GM19035 (cell line): ENCODE measurements around the gene SPDYE4.

ENCODE experiments used
- ATAC-seq: cut with Tn5 transposase; IDR thresholded peaks from one replicate; pipeline ENCODE4 v1.9.1; 2021; ENCODE audit not compliant: unreplicated experiment

Gene SPDYE4

DNA sequence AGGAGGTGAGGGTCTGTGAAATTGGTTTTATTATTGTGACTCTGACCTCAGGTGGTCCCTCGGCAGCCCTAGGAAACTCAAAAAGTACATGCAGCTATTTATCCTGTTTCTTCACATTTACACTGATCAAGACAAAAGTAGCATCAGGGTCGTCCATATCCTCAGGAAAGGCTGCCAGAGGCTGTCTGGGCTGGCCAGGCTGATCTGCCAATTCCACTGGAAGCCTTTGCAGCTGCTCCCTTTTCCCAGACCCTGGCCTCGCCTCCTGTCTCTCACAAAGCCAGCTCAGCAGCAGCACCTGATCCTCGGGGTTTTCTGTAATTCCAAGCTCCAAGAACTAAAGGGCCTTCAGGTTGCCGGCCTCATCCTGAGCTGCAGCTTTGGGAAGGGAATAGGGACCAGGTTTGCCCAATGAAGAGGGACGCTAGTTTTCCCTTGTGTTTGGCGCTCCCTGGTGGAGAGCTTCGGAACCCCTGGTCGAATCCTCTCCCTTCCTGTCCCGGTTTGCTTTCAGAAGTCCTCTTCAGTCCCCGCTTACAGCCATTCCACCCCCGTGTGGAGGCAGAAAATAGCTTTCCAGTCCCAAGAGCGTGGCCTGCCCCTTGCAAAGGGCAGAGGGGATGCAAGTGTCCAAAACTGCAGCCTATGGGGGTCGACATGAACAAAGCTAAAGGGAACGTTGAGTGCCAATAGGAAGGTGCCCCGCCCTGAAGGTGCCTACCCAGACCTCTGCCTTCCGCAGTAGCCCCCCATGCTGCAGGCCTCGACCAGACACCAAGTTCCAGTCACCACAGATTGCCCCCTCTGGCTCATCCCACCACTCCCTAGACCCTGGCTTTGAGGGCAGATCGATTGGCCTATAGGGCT, 27.4 kb upstream of the SPDYE4 start:
- ATAC-seq: no peak

GRCh38 chr17:8782176-8782575, 23.8 kb upstream of the SPDYE4 start:
- ATAC-seq: no peak

DNA sequence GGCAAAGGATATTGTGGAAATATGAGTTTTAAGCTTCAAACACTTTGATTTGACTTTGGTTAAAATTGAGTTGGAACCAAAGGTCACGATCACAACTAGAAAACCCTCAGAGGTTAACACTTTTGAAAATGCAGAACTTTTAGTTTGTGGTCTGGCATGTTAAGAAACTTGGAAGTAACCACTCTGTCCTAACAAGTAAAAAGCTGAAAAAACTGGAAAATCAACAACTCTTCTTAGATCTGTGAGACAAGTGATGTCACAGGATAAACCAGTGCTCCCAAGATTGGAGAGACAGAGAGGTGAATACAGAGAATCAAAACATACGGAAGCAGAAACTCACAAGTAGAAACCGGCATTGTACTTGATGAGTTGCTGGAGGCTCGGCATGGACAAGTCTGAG, 23.4 kb upstream of the SPDYE4 start:
- no peak for ATAC-seq

DNA sequence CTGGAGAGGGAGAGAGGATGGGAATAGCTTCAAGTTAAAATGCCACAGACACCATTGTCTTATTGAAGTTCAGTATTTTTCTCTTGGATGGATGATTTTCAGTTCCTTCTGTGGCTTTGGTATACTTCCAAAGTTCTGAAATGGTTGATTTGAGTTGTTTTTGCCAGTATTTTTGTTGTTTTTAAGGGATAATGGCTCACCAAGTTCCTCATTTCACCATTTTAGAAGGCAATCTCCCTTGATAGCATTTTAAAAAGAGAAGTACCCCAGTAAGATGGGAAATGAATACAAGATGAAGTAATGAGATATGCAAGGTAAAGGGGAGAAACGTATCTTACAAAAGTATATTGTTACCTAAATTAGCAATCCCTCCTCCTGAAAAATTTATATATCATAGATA, 18.5 kb upstream of the SPDYE4 start:
- ATAC-seq: no peak

- no peak for ATAC-seq
Measured at GRCh38 chr17:8776248-8776647, 17.9 kb upstream of the SPDYE4 start.

GRCh38 chr17:8766731-8767130, 8.4 kb upstream of the SPDYE4 start:
- no peak for ATAC-seq

DNA sequence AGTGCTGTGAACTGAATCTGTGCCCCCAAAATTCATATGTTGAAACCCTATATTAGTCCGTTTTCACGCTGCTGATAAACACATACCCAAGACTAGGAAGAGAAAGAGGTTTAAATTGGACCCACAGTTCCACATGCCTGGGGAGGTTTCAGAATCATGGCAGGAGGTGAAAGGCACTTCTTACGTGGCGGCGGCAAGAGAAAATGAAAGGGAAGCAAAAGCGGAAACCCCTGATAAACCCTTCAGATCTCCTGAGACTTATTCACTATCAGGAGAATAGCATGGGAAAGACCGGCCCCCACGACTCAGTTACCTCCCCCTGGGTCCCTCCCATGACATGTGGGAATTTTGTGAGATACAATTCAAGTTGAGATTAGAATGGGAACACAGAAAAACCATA, 3.7 kb upstream of the SPDYE4 start:
- ATAC-seq: no peak

GRCh38 chr17:8757189-8757588, 1.2 kb downstream of the SPDYE4 start:
- ATAC-seq: no peak

DNA sequence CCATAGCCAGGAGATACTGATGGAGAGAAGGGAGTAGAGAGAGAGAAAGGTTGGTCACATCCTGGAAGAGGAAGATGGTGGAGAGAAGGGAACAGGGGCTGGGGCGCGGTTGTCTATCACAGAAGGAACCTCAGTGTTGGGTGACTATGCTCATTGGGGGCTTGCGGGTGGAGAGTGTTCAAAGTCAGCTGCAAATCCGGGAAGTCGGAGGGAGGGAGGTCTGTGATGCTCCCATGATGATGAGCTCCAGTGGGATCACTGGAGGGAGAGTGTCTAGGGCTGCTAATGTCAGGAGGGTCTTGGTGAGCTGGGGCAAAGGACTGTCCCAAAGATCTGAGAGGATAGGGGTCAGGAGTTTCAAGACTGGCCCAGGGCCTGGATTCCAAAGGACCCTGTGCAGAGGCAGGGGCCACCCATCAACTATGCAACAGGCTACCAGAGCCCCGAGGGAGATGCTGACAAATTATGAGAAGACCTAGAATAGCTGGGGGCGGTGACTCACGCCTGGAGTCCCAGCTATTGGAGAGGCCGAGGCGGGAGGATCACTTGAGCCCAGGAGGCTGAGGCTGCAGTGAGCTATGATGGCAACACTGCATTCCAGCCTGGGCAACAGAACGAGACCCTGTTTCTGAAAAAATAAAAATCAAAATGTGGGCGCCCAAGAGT, 2.6 kb downstream of the SPDYE4 start:
- no peak for ATAC-seq

DNA sequence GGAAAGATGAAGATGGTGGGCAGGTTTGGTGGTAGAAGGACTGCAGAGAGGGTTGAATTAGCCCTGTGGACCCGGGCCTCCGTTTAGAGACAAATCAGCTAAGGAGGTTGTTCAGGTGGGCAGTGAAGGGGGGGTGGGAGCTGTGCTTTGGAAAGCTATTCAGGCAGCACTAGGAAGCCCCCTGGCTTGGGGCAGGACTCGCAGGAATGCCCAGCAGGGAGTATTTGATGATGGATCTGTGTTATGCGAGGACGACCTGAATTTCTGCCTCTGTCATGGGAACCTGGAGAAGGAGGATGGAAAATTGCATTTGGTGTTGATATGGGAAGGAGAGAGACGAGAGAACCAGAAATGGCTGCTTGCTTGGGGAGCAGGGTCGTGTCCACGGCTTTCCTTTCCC, 3.5 kb downstream of the SPDYE4 start:
- no peak for ATAC-seq

DNA sequence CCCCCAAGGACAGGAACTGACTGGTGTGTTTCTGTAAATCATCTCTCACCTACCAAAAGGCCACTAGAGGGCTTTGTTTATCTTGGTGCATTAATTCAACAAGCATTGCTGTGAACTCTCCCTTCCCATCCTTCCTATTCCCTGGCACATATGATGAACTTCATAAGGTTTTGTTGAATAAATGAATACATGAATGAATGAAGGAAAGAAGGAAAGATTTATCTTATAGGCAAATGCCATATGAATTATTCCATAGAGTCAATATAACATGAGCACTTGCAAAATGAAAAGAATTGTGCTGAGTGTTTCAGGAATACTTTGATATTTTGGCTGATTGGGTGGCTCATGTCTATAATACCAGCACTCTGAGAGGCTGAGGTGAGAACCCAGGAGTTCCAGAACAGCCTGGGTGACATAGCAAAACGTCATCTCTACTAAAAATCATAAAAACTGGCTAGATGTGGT, 4.3 kb downstream of the SPDYE4 start:
- no peak for ATAC-seq

DNA sequence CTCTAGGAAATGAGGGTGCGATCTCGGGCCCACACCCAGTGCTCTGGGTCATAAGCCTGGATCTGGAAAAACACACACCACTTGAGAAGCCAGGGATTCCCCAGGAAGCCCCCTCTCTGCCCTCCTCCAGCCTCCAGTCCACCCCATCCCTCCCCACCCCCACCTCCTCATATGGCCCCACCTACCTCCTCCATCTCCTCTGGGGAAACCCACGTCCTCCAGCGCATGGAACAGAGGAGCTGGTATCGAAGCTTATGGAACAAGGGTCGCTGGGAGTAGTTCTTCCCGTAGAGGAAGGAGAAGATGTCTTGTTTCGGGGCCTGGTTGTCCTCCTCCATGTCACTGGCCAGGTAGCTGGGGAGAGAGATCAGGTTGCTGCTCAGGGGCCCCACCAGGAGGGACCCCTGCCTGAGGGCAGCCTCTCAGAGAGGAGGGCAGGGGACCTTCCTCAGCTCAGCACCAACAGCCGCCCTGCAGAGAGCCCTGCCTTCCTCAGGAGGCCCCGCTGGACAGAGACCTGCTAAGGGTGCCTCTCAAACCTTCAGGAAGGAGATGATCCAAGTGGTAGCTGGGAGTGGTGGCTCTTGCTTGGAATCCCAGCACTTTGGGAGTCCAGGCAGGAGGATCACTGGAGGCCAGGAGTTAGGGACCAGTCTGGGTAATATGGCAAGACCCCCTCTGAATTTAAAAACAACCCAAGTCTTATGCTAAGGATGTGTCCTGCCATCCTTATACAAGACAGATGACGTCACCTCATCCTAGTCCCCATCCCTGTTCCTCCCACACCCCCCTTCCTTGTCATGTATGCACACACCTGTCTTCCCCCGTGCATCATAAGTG, 5.0 kb downstream of the SPDYE4 start:
- ATAC-seq: no peak

DNA sequence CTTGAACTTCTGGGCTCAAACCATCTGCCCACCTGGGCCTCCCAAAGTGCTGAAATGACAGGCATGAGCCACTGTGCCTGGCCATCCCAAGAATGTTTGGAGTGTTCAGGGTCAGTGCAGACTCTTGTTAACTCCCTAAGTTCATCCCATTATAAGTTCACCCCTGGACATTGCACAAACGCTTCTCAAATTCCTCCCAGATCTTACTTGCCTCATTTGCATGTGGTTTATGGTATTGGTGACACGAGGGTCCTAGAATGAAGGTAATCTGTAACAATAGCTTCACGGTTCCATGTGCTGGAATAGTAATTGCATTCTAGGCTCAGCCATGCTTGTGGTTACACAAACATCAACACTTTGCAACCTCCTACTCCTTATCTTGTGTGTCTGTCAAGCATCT, 8.7 kb downstream of the SPDYE4 start:
- no peak for ATAC-seq

GRCh38 chr17:8747742-8748141, 10.6 kb downstream of the SPDYE4 start:
- ATAC-seq: no peak

DNA sequence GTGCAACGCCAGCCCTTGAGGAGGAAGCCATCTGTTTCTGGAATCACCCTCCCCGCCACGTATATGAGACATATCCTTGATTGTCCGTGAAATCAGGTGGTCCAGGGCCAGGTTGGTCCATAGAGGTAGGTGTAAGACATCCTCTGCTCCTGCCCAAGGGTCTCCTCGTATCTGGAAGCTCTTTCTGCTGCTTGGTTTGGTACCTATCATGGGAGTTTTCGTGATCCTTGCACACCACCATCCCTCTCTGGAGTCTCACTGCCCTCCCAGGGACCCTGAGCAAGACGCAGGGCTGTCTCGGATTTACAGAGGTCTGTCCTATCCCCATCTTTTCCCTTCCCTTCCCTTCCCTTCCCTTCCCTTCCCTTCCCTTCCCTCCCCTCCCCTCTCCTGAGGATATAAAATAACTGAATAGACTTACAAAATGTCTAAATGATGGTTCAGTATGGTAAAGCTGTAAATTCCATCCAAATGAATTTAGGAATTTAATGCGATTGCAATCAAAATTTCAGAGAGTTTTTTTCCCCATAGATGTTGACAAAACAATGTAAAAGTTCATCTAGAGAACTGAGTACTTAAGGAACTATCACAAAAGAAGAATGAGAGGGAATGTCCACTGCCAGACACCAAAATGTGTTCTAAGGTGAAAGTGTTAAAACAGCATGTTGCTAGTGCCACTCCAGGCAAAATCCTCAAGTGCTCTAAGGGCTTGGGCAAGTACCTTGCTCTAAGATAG, 11.7 kb downstream of the SPDYE4 start:
- ATAC-seq: no peak

- ATAC-seq: peak; percentile 74
Measured at GRCh38 chr17:8745586-8746500, 12.5 kb downstream of the SPDYE4 start.

DNA sequence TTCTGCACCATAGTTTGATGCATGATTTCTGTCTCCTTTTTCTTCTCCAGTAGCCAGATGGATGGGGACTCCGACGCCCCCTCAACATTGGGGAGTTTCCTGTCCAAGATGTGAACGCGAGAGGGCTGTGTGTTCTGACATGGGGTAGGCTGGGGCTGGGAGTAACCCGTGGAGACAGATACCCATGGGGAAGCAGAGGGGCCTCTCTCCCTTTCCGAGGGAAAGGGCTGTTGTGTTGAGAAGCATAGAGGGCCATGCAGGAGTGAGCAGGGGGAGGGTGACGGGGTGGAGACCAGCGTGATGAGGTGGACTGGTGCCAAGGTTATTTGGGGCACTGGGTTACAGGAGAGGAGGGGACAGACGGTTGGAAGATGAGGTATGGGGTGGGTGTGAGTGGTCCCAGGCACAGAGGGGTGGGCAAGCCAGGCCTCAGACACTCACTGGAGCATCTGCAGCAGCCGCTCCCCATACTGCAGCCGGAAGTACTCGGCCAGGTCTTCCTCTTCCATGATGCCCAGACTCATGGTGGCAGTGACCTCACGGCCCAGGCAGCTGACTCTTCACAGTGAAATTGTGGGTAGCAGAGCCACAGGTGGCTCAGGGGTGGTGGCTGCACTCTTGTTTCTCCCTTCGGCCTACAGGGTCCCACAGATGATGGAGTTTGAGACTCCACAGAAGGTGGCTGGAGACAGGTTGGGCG, 14.1 kb downstream of the SPDYE4 start:
- ATAC-seq: no peak

DNA sequence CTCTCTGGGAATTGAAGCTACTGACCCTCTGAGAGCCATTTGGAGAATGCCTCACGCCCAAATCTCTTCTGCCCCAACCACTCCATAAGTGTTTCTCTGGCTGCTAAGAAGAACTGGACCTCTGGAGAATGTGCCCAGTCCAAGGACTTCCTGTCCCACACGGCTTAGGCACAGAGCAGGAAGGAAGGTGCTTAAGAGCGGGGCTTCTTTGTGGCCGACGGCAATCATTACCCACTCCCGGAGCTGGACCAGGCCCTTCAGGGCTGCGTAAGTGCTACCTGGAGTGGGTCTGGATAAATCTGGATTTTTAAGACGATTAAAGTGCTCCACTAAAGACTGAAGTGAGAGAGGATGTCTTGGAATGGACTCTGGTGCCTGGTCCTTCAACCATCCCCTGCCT, 15.5 kb downstream of the SPDYE4 start:
- no peak for ATAC-seq

GRCh38 chr17:8742274-8742673, 16.1 kb downstream of the SPDYE4 start:
- no peak for ATAC-seq
